HEK293T (cell line): ENCODE data around the gene TMEM154.

Source experiments
- BHLHE40 ChIP-seq: fragments of 450-650 bp; IDR thresholded peaks from 2 replicates; pipeline ENCODE4 v1.6.1; 2016; ENCODE audit warnings: mild to moderate bottlenecking, moderate library complexity, borderline replicate concordance
- SP1 ChIP-seq: fragments of 450-650 bp; IDR thresholded peaks from 2 replicates; pipeline ENCODE4 v1.6.1; 2017

DNA sequence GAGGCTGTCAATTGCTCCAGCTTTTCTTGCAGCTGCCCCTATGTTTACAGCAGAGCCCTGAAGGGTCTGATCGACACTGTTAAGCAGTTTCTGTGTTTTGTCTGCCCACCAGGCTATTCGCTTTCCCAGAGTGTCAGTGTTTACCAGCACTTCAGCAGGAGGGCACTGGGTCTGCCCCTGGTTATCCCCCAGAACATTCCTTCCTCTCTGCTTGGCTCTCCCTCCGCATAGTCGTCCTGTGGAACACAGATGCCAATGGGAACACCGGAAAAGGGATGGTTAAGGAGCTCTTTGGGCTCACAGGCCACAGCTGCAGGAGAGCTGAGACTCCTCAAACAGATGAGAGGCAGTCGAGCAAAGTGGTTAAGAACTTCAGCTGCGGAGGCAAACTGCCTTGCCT is 72.6 kb downstream of the TMEM154 start:
- no peak for TF ChIP-seq SP1
- TF ChIP-seq BHLHE40: no peak
